GM23338 (cell line): Measurements from ENCODE around the gene BPNT1. TPM values are rescaled to one million over a fixed set of nuclear protein-coding genes. Genes with fewer than 3 reads are reported as not detected.

Experiments
- CREB1 ChIP-seq: fragments of 250-450 bp; sonication (Bioruptor Pico); IDR thresholded peaks from 2 replicates; pipeline ENCODE4 v1.5.0; 2020; ENCODE audit warnings: low read depth, mild to moderate bottlenecking, moderate library complexity
- ETS1 ChIP-seq: IDR thresholded peaks from 2 replicates; pipeline ENCODE4 v1.6.1; 2016; ENCODE audit warnings: antibody characterized with exemption
- EZH2 ChIP-seq: fragments of 200-600 bp; sonication (generic); IDR thresholded peaks from one replicate; pipeline ENCODE4 v1.8.0; 2017; ENCODE audit warnings: antibody characterized with exemption, mild to moderate bottlenecking, low read depth; ENCODE audit not compliant: unreplicated experiment
- EZH2phosphoT487 ChIP-seq: fragments of 200-600 bp; sonication (generic); IDR thresholded peaks from one replicate; pipeline ENCODE4 v1.8.1; 2018; ENCODE audit warnings: antibody characterized with exemption; ENCODE audit not compliant: unreplicated experiment
- STAT1 ChIP-seq: IDR thresholded peaks from one replicate; pipeline ENCODE4 v1.6.1; 2016; ENCODE audit warnings: antibody characterized with exemption; ENCODE audit not compliant: unreplicated experiment
- ZNF114 ChIP-seq: fragments of 250-450 bp; sonication (Bioruptor Pico); IDR thresholded peaks from 2 replicates; pipeline ENCODE4 v1.5.0; 2020; ENCODE audit warnings: mild to moderate bottlenecking, moderate library complexity
- ZNF331 ChIP-seq: fragments of 250-450 bp; sonication (Bioruptor Pico); IDR thresholded peaks from 2 replicates; pipeline ENCODE4 v1.5.0; 2020; ENCODE audit warnings: low read depth, mild to moderate bottlenecking, moderate library complexity
- ZNF462 ChIP-seq: fragments of 250-450 bp; sonication (Bioruptor Pico); IDR thresholded peaks from 2 replicates; pipeline ENCODE4 v1.5.0; 2020; ENCODE audit warnings: mild to moderate bottlenecking, moderate library complexity
- polyA plus RNA-seq: library from polyadenylated mRNA; unstranded; fragments of >200 nt; fragmentation: Nextera tagmentation; extraction: Ambion mirVana; gene quantifications from 2 replicates; pipeline ENCODE4 v1.2.1, GENCODE V29; 2016
- total RNA-seq: library from RNA; depleted of rRNA; stranded (reverse); fragments of >200 nt; shearing (Covaris generic); gene quantifications from 2 replicates; pipeline ENCODE4 v1.2.3, GENCODE V29; 2014
- TF ChIP-seq, protein P1 (sequence below): IDR thresholded peaks from one replicate; pipeline ENCODE4 v1.6.1; 2018; ENCODE audit warnings: antibody characterized with exemption; ENCODE audit not compliant: unreplicated experiment

The BPNT1 gene
- total and polyA plus RNA-seq, 2 experiments from 2014 or later = 9.6 to 17.2 TPM

GRCh38 chr1:220099826-220100225, 10.2 kb upstream of the BPNT1 start (continued):
- TF ChIP-seq ZNF462 (CRISPR knock-in tag) = no peak
- TF ChIP-seq EZH2 = no peak
- no peak for TF ChIP-seq ETS1
- no peak for TF ChIP-seq CREB1 (CRISPR knock-in tag)
- TF ChIP-seq ZNF331 (CRISPR knock-in tag) = no peak
- no peak for TF ChIP-seq STAT1
- TF ChIP-seq, protein P1, sequence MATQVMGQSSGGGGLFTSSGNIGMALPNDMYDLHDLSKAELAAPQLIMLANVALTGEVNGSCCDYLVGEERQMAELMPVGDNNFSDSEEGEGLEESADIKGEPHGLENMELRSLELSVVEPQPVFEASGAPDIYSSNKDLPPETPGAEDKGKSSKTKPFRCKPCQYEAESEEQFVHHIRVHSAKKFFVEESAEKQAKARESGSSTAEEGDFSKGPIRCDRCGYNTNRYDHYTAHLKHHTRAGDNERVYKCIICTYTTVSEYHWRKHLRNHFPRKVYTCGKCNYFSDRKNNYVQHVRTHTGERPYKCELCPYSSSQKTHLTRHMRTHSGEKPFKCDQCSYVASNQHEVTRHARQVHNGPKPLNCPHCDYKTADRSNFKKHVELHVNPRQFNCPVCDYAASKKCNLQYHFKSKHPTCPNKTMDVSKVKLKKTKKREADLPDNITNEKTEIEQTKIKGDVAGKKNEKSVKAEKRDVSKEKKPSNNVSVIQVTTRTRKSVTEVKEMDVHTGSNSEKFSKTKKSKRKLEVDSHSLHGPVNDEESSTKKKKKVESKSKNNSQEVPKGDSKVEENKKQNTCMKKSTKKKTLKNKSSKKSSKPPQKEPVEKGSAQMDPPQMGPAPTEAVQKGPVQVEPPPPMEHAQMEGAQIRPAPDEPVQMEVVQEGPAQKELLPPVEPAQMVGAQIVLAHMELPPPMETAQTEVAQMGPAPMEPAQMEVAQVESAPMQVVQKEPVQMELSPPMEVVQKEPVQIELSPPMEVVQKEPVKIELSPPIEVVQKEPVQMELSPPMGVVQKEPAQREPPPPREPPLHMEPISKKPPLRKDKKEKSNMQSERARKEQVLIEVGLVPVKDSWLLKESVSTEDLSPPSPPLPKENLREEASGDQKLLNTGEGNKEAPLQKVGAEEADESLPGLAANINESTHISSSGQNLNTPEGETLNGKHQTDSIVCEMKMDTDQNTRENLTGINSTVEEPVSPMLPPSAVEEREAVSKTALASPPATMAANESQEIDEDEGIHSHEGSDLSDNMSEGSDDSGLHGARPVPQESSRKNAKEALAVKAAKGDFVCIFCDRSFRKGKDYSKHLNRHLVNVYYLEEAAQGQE = no peak
- TF ChIP-seq ZNF114 (CRISPR knock-in tag) = no peak
- TF ChIP-seq EZH2phosphoT487 = no peak
